A172 (cell line): ENCODE results near the gene NT5DC1. TPM values are rescaled to one million over a fixed set of nuclear protein-coding genes. Genes with fewer than 3 reads are reported as not detected.
"Not testable (repeated sequence)": the region's sequence is repeated elsewhere in the genome, so short reads cannot be mapped to it uniquely, and the experiment has no call there.

Source experiments
- DNase-seq: peaks from one replicate; pipeline ENCODE4 v3.0.0-alpha.2; 2015; ENCODE audit warnings: low spot score
- total RNA-seq: library from RNA; depleted of rRNA; stranded (reverse); fragments of >200 nt; shearing (Covaris generic); gene quantifications from 2 replicates; pipeline ENCODE4 v1.2.3, GENCODE V29; 2014

Gene NT5DC1
- total RNA-seq, 1 experiment from 2014 or later, result 5.2 TPM

GRCh38 chr6:116090251-116090650 lies 10.4 kb upstream of the NT5DC1 start:
- DNase-seq, result no peak

- no peak for DNase-seq
Observed at GRCh38 chr6:116094041-116094440, 6.6 kb upstream of the NT5DC1 start.

GRCh38 chr6:116096048-116096759 lies 4.4 kb upstream of the NT5DC1 start:
- DNase-seq, result not testable (repeated sequence)

- no peak for DNase-seq
Observed at GRCh38 chr6:116096979-116097816, 3.5 kb upstream of the NT5DC1 start.

GRCh38 chr6:116099036-116099435 lies 1.6 kb upstream of the NT5DC1 start:
- no peak for DNase-seq

- no peak for DNase-seq
Observed at GRCh38 chr6:116101302-116101718, 657 bp downstream of the NT5DC1 start.

GRCh38 chr6:116101790-116102189 lies 1.1 kb downstream of the NT5DC1 start:
- no peak for DNase-seq

GRCh38 chr6:116102873-116103272 lies 2.2 kb downstream of the NT5DC1 start:
- DNase-seq, result no peak

- DNase-seq, result no peak
Observed at GRCh38 chr6:116104636-116105035, 4.0 kb downstream of the NT5DC1 start.

- DNase-seq, result no peak
Observed at GRCh38 chr6:116105247-116105646, 4.6 kb downstream of the NT5DC1 start.

- DNase-seq, result no peak
Observed at GRCh38 chr6:116106146-116106545, 5.5 kb downstream of the NT5DC1 start.

- no peak for DNase-seq
Observed at GRCh38 chr6:116108836-116109235, 8.2 kb downstream of the NT5DC1 start.

GRCh38 chr6:116111552-116112528 lies 11.2 kb downstream of the NT5DC1 start:
- peak; percentile 41 for DNase-seq

GRCh38 chr6:116113386-116113785 lies 12.7 kb downstream of the NT5DC1 start:
- no peak for DNase-seq

- no peak for DNase-seq
Observed at GRCh38 chr6:116115781-116116180, 15.1 kb downstream of the NT5DC1 start.

GRCh38 chr6:116118608-116119007 lies 18.0 kb downstream of the NT5DC1 start:
- peak; percentile 36 for DNase-seq

- no peak for DNase-seq
Observed at GRCh38 chr6:116120430-116120829, 19.8 kb downstream of the NT5DC1 start.

- no peak for DNase-seq
Observed at GRCh38 chr6:116126032-116126431, 25.4 kb downstream of the NT5DC1 start, which contains the start of gene COL10A1. Gene COL10A1, minus strand, starts transcription at chr6:116126132. Its CDS starts 640 bp downstream, at chr6:116125492.

GRCh38 chr6:116127771-116128493 lies 27.3 kb downstream of the NT5DC1 start:
- no peak for DNase-seq

GRCh38 chr6:116133453-116133852 lies 32.8 kb downstream of the NT5DC1 start:
- no peak for DNase-seq

GRCh38 chr6:116136373-116136772 lies 35.7 kb downstream of the NT5DC1 start:
- DNase-seq, result no peak
